Measurements from ENCODE around the gene APOBEC3F. TPM values are rescaled to one million over a fixed set of nuclear protein-coding genes. Genes with fewer than 3 reads are reported as not detected.

The APOBEC3F gene
- total RNA-seq, 4 donors from 2014 or later, result 1.8 to 3.9 (median 2.7) TPM

DNA sequence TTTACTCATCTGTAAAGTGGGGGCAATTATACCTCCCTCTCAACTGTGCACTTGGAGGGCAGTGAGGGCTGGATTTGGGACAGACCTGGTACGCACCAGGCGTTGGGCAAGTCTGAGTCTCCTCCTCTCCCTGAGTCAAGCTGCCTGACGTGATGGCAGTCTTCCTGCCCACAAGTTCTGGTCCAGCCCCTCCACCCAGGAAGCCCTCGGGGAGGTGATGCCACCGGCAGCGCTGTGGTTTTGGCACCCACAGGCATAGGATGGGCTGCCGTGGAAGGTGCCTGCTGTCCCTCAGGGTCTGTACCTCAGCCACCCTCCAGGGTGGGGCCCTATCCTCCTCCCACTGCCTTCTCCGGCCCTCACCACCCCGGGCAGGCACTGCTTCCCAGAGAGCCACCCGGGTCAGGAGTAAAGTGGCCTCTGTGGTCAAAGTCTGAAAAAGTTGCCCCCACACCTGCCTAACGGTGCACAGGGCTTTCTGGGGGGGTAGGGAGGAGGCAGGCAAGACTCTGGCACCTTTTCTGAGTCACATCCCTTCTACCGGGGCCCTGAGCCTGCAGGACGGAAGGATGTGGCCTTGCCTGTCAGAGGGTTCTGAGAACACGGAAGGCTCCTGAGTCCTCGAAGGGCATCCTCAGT, 49.9 kb downstream of the APOBEC3F start:
- TF ChIP-seq, protein P1, sequence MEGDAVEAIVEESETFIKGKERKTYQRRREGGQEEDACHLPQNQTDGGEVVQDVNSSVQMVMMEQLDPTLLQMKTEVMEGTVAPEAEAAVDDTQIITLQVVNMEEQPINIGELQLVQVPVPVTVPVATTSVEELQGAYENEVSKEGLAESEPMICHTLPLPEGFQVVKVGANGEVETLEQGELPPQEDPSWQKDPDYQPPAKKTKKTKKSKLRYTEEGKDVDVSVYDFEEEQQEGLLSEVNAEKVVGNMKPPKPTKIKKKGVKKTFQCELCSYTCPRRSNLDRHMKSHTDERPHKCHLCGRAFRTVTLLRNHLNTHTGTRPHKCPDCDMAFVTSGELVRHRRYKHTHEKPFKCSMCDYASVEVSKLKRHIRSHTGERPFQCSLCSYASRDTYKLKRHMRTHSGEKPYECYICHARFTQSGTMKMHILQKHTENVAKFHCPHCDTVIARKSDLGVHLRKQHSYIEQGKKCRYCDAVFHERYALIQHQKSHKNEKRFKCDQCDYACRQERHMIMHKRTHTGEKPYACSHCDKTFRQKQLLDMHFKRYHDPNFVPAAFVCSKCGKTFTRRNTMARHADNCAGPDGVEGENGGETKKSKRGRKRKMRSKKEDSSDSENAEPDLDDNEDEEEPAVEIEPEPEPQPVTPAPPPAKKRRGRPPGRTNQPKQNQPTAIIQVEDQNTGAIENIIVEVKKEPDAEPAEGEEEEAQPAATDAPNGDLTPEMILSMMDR (IDR thresholded peaks at IDR 0.05; ENCODE audit: low read depth), result no peak

DNA sequence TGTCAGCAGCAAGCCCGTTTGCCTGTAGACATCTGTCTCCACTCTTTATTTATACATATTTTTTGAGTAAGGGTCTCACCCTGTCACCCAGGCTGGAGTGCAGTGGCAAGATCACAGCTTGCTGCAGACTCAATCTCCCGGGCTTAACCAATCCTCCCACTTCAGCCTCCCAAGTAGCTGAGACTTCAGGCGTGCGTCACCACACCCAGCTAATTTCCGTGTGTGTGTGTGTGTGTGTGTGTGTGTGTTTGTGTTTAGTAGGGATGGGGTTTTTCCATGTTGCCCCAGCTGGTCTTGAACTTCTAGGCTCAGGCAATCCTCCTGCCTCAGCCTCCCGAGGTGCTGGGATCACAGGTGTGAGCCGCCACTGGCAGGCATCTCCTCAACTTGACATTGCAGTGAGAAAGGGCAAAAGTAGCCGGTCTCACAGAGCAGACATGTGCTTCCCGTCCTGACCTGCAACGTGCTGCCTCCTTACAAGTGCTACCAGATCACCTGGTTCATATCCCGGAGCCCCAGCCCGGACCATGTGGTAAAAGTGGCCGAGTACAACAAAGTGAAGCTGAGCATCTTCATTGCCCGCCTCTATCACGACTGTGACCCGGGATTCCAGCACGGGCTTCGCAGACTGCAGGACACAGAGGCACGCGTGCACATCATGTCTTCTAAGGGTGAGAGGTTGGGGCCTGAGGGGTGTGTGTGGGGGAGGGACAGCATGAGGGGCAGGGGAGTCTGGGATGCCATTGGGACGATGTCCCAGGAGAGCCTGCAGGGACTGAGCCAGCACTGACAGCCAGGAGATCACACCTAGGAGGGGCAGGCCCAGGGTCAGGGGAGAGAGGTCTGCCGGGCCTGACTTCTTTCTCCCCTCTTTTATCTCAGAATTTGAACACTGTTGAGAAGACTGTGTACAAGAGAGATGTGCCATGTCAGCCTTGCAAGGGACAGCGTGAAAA, 50.7 kb downstream of the APOBEC3F start:
- TF ChIP-seq, protein P1 (IDR thresholded peaks at IDR 0.05; ENCODE audit: low read depth), result no peak

DNA sequence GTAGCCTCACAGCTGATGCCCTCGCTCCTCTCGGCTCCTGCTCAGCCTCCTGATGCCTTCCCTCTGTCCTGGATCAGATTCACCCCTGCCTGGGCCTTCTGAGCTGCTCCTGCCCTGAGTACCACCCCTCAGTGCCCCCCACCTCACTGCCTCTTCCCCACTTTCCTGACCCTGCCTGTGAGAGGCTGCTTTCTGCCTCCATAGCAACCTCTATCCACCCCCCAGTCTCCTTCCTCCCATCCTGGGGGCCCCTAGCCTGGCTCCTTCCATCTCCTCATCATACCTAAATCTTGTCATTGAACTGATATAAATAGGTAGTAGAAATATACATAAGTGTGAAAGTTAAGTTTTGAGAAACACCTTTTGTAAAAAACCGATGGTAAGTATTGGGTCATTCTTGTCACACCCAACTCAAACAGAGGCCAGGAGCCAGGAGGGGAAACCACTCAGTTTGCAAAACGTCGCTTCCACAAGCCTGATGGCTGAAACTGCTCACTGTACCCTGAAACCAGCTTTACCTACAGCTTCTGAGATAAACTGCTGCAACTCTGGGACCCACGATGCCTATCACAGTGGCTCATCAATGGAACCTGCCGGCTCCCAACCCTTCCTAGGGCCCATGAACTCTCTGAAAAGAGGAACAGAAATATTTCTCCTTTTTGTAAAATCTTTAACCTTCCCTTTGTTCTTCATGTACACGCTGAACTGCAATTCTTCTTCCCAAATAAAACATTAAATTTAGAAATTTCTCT, 51.6 kb downstream of the APOBEC3F start:
- TF ChIP-seq, protein P1 (IDR thresholded peaks at IDR 0.05; ENCODE audit: low read depth), result no peak

DNA sequence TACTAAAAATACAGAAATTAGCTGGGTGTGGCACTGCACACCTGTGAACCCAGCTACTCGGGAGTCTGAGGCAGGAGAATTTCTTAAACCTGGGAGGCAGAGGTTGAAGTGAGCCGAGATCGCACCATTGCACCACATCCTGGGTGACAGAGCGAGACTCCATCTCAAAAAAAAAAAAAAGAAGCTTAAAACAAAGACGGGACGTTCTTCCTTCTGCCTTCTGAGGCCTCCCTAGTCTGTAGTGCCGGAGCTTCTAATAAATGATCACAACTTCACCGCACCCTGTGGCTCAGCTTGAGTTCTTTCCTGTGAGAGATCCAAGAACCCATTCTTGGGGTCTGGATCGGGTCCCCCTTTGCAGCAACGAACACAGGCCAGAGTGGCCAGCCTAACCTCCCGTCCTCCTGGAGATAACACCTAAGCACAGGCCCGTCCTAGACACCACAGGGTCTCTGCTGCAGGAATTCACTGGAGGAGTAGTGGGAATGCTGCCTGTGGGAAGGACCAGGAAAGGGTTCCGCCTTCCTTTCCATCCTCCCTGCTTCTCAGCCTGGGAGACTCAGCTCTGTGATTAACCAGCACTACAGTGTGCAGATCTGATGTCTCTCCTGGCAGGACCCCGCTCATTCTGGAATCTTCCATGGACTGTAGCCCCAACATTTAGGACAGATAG, 54.2 kb downstream of the APOBEC3F start:
- TF ChIP-seq, protein P1 (IDR thresholded peaks at IDR 0.05; ENCODE audit: low read depth), result no peak

DNA sequence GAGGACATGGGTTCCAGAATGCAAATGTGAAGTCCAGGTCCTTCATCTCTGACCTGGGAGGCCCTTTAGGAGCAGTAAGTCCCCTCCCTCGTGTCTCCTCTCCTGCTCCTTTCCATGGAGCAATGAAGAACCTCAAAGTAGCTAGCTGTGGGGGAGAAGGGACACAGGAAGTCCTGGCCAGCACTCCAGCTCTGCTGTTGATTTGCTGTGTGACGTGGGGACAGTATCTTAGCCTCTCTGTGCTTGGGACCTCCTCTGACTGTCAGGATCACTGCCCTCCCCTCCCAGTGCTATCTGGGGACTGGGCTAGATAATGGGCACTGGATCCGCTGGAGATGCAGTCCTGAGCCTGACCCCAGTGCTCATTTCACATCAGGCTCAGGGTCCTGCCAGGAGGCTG, 55.3 kb downstream of the APOBEC3F start:
- TF ChIP-seq, protein P1 (IDR thresholded peaks at IDR 0.05; ENCODE audit: low read depth), result no peak

DNA sequence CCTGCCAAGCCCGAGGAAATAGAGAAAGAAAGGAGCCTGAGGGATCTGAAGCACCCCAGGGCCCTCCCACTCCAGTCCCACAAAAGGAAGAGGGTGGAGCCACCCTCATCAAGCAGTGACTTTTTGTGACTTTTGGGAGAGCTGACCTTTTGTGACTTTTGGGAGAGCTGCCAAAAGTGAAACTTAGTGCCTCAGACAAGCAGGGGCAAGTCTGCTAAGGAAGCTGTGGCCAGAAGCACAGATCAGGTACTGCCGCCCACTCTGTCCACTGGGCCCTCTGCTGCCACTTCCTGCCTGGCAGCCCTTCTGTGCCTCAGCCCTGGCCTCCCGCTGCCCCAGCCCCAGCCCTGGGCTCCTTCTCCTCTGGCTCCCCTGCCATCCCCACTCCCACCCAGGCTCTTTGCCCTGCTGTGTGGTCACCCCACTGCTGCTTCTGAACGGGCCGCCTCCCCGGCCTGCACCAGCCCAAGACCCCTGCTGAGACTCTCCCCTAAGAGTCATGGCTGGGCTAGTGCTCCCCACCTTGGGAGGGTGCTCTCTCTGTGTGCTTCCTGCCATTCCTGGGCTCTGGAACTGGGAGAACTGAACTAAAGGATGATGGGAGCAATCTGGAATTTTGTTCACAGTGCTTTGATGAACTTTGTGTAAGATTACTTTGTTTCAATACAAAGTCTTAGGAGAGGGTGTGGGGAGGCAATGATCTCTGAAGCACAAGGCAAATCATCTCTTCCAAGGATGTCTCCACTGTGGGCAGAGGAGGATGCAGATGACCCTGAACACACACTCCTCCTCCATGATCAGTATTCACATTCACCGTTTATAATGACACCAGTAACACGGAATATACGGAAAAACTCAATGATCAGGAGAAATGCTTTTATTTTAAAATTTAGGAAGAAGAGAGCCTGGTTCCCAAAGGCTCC, 56.7 kb downstream of the APOBEC3F start, which contains the start of gene APOBEC3H:
TSS of gene APOBEC3H (plus strand) at position 147 of the 923 bp plus-strand sequence. CDS start 3,035 bp downstream, outside the sequence.
- TF ChIP-seq, protein P1 (IDR thresholded peaks at IDR 0.05; ENCODE audit: low read depth), result no peak
